GM12878 (cell line): Measurements from ENCODE around the gene SUOX. TPM values are rescaled to one million over a fixed set of nuclear protein-coding genes. Genes with fewer than 3 reads are reported as not detected.

Experiments
- ATAC-seq: fragments of 200-7000 bp; cut with Tn5 transposase; 3 replicates; pipeline ENCODE4 v1.9.1; 2020; ENCODE audit warnings: mild to moderate bottlenecking, moderate library complexity
- BruUV-seq: library from RNA; stranded (reverse); fragments of 400-500 nt; replicated peaks from 2 replicates; lab custom pipeline; 2021; lab: Mats Ljungman, UMichigan
- CTCF ChIA-PET: fragments of 300-600 bp; sonication (Branson Sonifier 250); formaldehyde crosslinking; extraction: SDS; loops from one replicate; lab custom pipeline; 2021; ENCODE audit warnings: inconsistent platforms; lab: Yijun Ruan, JAX
- POLR2A ChIA-PET: fragments of 350-600 bp; formaldehyde crosslinking; extraction: SDS; loops from one replicate; lab custom pipeline; 2021; ENCODE audit warnings: inconsistent platforms; lab: Charles Lee
- RAD21 ChIA-PET: fragments of 300-600 bp; sonication (Branson Sonifier 250); formaldehyde crosslinking; loops from one replicate; lab custom pipeline; 2023; ENCODE audit warnings: antibody characterized with exemption; ENCODE audit not compliant: unreplicated experiment; lab: Charles Lee
- SMC1A ChIA-PET: fragments of 300-600 bp; sonication (Branson Sonifier 250); formaldehyde crosslinking; loops from one replicate; lab custom pipeline; 2023; ENCODE audit not compliant: unreplicated experiment, uncharacterized antibody; lab: Charles Lee
- DNase-seq: peaks from one replicate; pipeline ENCODE4 v3.0.0-alpha.2; 2011; ENCODE audit warnings: low read depth, low spot score
- FAIRE-seq: peaks from 3 replicates; lab custom pipeline; 2011; peaks lifted over from hg19 to GRCh38; lab: Jason Lieb, UNC
- H2AFZ ChIP-seq: 2 replicates; pipeline ENCODE4 v1.6.0; 2011; ENCODE audit warnings: low read depth, low read length, control low read depth; ENCODE audit not compliant: control insufficient read depth
- H3K27ac ChIP-seq: 2 replicates; pipeline ENCODE4 v1.5.1; 2011; ENCODE audit warnings: control low read depth; ENCODE audit not compliant: control insufficient read depth, insufficient read depth
- H3K27me3 ChIP-seq, 2 experiments: replicated peaks in 1 of 2; 2 replicates each; pipeline versions ENCODE4 v1.6.0 to v1.6.1; 2011; ENCODE audit warnings: low read length in 1 of 2; ENCODE audit not compliant: control insufficient read depth in 2 of 2, insufficient read depth in 2 of 2
- H3K36me3 ChIP-seq, 2 experiments: 2 replicates each; pipeline ENCODE4 v1.5.1; 2011; ENCODE audit warnings: low read length in 1 of 2; ENCODE audit not compliant: control insufficient read depth in 2 of 2, insufficient read depth in 2 of 2
- H3K4me1 ChIP-seq: 2 replicates; pipeline ENCODE4 v1.6.1; 2011; ENCODE audit warnings: mild to moderate bottlenecking, low read length, moderate library complexity, mixed read lengths; ENCODE audit not compliant: control insufficient read depth, insufficient read depth
- H3K4me2 ChIP-seq: 2 replicates; pipeline ENCODE4 v1.6.0; 2011; ENCODE audit warnings: control low read depth; ENCODE audit not compliant: control insufficient read depth, insufficient read depth
- H3K4me3 ChIP-seq: fragments of 200-600 bp; sonication (generic); 2 replicates; pipeline ENCODE4 v1.5.1; 2016
- H3K79me2 ChIP-seq: 2 replicates; pipeline ENCODE4 v1.6.0; 2011; ENCODE audit warnings: low read length; ENCODE audit not compliant: control insufficient read depth, insufficient read depth
- H3K9ac ChIP-seq: 2 replicates; pipeline ENCODE4 v1.8.0; 2011; ENCODE audit warnings: low read length, control low read depth, mixed read lengths; ENCODE audit not compliant: control insufficient read depth, insufficient read depth
- H3K9me3 ChIP-seq: replicated peaks from 3 replicates; pipeline ENCODE4 v1.5.1; 2011; ENCODE audit warnings: mild to moderate bottlenecking, low read length; ENCODE audit not compliant: control insufficient read depth, insufficient read depth
- H4K20me1 ChIP-seq: 2 replicates; pipeline ENCODE4 v1.6.0; 2011; ENCODE audit not compliant: control insufficient read depth, insufficient read depth
- TCF12 ChIP-seq: IDR thresholded peaks from 2 replicates; pipeline ENCODE4 v1.6.1; 2011; ENCODE audit warnings: low read depth, mild to moderate bottlenecking, low read length
- YY1 ChIP-seq: IDR thresholded peaks from 2 replicates; pipeline ENCODE4 v1.6.1; 2011; ENCODE audit warnings: low read depth, mild to moderate bottlenecking, low read length
- WGBS: methylation state at CpG from one replicate; pipeline ENCODE4 v1.1.6; 2016; ENCODE audit warnings: low lambda C conversion rate; ENCODE audit not compliant: insufficient replicate concordance, insufficient coverage; ENCODE audit errors: missing lambda C conversion rate; 5-methylcytosine and 5-hydroxymethylcytosine counted together
- in situ Hi-C: fragments of 300-500 bp; cut with MboI; formaldehyde crosslinking; loops from 9 replicates; pipeline ENCODE4 v1.14.3; 2018; ENCODE audit warnings: mixed read lengths
- intact Hi-C: fragments of 100-400 bp; cut with micrococcal nuclease; formaldehyde crosslinking; loops from one replicate; pipeline ENCODE4 v1.14.2; 2022; ENCODE audit not compliant: unreplicated experiment
- polyA plus RNA-seq, 11 experiments: library from polyadenylated mRNA; depleted of rRNA in 4 of 11; unstranded in 6 of 11; stranded (reverse) in 5 of 11; fragments of >200 nt; fragmentation: Nextera tagmentation in 4 of 11; fragmentation: Illumina TruSeq in 1 of 11; extraction: Ambion mirVana in 4 of 11; extraction: Trizol in 1 of 11; gene quantifications; 1 replicate in 1 of 11; 2 replicates in 10 of 11; pipeline versions ENCODE4 v1.2.1 to v1.2.3, GENCODE V29; 2011 to 2016; ENCODE audit warnings: inconsistent platforms in 2 of 11, missing spikeins in 2 of 11, low read depth in 1 of 11
- total RNA-seq, 4 experiments: library from RNA; depleted of rRNA in 3 of 4; stranded (reverse); fragments of >200 nt in 3 of 4; fragmentation: Illumina TruSeq in 1 of 4; extraction: Trizol in 1 of 4; gene quantifications; 2 replicates each; pipeline versions ENCODE4 v1.2.1 to v1.2.3, GENCODE V29; 2013 to 2021
- TF ChIP-seq, protein P1 (sequence below): IDR thresholded peaks from 2 replicates; pipeline ENCODE4 v1.6.1; 2012; ENCODE audit warnings: low read depth, low read length, improper control_type of control experiment
- TF ChIP-seq, protein P2 (sequence below): fragments of 450-650 bp; IDR thresholded peaks from 2 replicates; pipeline ENCODE4 v1.6.1; 2016; ENCODE audit warnings: mild to moderate bottlenecking

Gene SUOX
- total and polyA plus RNA-seq, 10 of the 15 experiments (the other 5 are each of a cell fraction or from before 2014, with no cell fraction given) = 5.1 to 18.8 (median 13.4) TPM

DNA sequence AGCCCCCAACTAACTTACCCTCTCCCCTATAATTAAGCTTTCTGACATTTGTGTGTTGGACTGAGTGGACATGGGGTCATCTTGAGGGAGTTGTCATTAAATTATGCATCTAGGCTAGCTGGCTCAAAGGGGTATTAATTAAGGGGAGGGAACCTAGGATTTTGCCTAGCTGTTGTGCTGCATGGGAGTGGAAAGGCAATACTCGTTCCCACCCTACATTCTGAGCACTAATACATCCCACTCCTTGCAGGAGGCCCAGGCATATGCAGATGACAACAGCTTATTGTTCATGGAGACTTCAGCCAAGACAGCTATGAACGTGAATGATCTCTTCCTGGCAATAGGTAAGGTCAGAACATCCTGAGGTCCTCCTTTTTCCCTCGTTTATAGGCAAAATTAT, 6.0 kb upstream of the SUOX start (continued):
- TF ChIP-seq, protein P1, sequence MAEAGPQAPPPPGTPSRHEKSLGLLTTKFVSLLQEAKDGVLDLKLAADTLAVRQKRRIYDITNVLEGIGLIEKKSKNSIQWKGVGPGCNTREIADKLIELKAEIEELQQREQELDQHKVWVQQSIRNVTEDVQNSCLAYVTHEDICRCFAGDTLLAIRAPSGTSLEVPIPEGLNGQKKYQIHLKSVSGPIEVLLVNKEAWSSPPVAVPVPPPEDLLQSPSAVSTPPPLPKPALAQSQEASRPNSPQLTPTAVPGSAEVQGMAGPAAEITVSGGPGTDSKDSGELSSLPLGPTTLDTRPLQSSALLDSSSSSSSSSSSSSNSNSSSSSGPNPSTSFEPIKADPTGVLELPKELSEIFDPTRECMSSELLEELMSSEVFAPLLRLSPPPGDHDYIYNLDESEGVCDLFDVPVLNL = no peak
- no peak for TF ChIP-seq TCF12

DNA sequence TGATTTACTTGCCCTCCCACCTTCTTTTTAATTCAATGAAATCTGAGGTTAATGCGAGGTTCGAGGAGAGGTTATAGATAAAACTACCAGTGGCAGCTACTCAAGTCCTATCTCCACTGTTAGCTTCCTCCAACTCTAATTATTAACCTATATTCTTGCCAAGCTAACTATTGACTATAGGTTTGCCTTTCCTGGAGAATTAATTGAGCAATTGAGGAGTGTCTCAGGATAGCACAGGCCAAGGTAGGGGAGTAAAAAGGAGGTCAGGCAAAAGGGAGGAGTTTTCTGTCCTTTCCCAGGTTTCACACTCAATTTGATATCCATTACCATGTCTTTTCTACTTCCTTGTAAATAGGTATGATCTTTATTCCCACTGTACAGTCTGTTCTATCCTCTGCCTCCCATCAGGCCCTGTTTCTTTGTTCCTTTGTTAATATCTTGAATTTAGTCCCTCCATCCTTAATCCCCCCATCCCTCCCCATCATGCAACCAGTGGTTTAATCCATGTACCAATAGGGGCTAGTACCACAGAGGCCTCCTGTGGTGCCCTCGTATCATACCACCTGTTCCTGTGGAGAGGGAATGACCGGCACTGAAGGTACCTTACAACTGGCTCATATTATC, 3.7 kb upstream of the SUOX start:
- Histone ChIP-seq H3K27ac (no peak overlapping the region), H3K4me1 (peaks cover 3% of the 10 kb centered on the region; the same call in 1 of the 2 replicates), H3K9me3 (no peaks in the 10 kb centered on the region), H4K20me1 (no peaks in the 10 kb centered on the region), H3K79me2 (no peaks in the 10 kb centered on the region), H3K9ac (no peak overlapping the region), H3K27me3 (no peaks in the 10 kb centered on the region), H3K36me3 (peaks cover 6 to 30% of the 10 kb centered on the region in 2 experiments)
- ChIA-PET CTCF (interaction anchor here (0.9 to 1.7 kb wide), 4 partner anchors 9 to 63 kb away, joined by 3 to 9 read pairs (median 4); no protein-coding TSS in a partner anchor), SMC1A (interaction anchor here (1.3 to 4.2 kb wide), 4 partner anchors 8 to 255 kb away, joined by 8 to 52 read pairs (median 13); no protein-coding TSS in a partner anchor), RAD21 (interaction anchor here (4.8 kb wide), 1 partner anchor 36 kb away, joined by 44 read pairs; no protein-coding TSS in a partner anchor)
- 97% methylated on average over 4 of the region's 4 CpGs for WGBS
- no peak for DNase-seq
- TSS peak; percentile 44 for BruUV-seq
- intact Hi-C loops = no loop called here
- in situ Hi-C loops = no loop called here
- TF ChIP-seq, protein P2, sequence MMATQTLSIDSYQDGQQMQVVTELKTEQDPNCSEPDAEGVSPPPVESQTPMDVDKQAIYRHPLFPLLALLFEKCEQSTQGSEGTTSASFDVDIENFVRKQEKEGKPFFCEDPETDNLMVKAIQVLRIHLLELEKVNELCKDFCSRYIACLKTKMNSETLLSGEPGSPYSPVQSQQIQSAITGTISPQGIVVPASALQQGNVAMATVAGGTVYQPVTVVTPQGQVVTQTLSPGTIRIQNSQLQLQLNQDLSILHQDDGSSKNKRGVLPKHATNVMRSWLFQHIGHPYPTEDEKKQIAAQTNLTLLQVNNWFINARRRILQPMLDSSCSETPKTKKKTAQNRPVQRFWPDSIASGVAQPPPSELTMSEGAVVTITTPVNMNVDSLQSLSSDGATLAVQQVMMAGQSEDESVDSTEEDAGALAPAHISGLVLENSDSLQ = no peak
- TF ChIP-seq YY1 = no peak
- TF ChIP-seq, all 136 proteins: peak for 0
- Histone ChIP-seq H3K4me2 (no peak overlapping the region), H3K4me3 (no peak overlapping the region), H2AFZ (no peak overlapping the region)
- no peak for FAIRE-seq
- POLR2A ChIA-PET = interaction anchor here (0.7 kb wide), 1 partner anchor 164 kb away, joined by 4 read pairs; the partner anchor contains the start of gene DNAJC14
- ATAC-seq = no peak
